IPS-18c (cell line): ENCODE results near the gene EIPR1.

ENCODE experiments used
- H3K4me3 ChIP-seq: 2 replicates; pipeline ENCODE4 v1.7.0; 2013; ENCODE audit warnings: low read depth, mild to moderate bottlenecking, low read length, moderate library complexity; ENCODE audit not compliant: insufficient read depth
- H3K9me3 ChIP-seq: one replicate; pipeline ENCODE4 v1.6.1; 2013; ENCODE audit warnings: mild to moderate bottlenecking, low read length, moderate library complexity; ENCODE audit not compliant: control insufficient read depth, insufficient read depth

Gene EIPR1

DNA sequence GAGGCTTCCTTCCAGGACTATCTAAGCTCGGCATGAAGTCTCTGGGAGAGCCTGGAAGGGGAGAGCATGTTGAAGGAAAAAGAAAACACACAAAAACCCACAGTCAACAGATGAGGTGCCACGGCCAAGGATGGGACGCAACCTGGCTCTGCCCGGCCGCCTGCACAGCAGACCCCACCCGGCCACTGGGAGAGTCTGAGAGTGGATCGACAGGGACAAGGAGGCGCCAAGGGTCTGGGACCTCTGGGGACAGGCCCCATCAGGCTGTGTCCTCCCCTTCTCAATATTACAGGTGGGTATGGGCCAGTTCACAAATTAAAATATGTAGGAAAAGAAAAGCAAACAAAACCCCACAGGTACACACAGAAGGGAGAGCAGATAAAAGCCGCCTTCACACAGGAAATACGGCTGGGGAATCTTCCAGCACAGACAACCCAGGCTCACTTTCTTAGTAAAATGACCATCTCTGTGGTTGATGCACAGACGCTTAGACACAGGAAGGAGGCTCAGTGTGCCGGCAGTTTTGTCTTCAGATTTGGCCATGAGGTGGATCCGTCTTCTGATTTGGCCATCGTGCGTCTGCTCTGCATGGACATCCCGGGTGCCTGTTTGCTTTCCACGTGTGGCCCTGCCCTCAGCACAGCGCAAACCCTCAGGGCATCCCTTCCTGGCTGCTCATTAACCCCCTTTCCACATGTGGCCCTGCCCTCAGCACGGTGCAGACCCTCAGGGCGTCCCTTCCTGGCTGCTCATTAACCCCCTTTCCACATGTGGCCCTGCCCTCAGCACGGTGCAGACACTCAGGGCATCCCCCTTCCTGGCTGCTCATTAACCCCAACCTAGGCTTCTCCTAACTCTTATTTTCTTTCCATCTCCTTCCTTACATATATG is 138.4 kb downstream of the EIPR1 start:
- Histone ChIP-seq H3K4me3 (no peak overlapping the region), H3K9me3 (no peaks in the 10 kb centered on the region)

DNA sequence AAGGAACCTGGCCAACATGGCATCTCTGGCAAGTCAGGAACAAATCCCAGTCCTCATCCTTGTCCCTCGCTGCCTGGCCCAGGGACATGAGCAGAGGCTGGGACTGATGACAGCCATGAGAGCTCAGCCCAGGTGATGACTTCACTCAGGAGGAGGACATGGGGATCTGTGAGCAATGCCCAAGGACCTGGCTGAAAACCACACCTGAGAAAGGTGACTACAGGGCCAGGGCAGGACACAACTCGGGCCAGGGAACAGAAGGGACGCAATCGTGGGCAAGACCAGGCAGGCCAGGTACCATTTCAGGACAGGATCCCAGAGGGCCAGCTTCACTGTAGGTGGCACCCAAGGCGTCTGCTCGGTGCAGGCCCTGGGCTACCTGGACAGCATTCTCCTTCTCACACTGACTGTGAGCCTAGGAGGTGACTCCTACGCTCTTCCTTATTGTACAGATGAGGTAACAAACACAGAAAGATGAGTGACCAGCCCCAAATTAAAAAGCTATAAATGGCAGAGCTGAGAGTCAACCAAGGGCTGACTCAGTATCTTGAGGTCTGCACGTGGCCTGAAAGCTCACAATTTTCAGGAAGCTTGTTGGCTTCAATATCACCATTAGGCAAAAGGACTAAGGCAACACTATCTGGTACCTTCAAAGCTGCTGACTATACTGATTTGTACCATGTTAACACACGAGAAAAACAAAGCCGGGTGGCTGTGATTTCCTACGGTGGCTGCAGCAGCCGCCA is 141.1 kb downstream of the EIPR1 start:
- no peak overlapping the region for H3K4me3 ChIP-seq
- no peaks in the 10 kb centered on the region for H3K9me3 ChIP-seq

DNA sequence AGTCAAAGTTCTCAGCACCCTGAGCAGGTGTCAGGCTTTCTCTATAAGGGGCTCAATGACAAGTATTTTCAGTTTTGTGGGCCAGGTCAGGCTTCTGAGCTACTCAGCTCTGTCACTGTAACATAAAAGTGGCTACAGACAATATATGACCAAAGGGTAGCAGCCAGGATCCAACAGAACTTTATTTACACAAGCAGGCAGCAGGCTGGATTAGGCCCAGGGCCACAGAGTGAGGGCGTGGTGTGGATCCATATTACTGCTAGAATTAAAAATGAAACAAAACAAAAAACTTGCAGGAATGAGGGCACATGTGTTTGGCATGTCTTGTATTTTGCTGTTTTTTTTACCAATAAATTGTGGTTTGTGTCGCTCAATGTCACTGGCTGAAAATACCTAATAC is 143.7 kb downstream of the EIPR1 start:
- Histone ChIP-seq H3K9me3 (no peaks in the 10 kb centered on the region), H3K4me3 (no peak overlapping the region)

DNA sequence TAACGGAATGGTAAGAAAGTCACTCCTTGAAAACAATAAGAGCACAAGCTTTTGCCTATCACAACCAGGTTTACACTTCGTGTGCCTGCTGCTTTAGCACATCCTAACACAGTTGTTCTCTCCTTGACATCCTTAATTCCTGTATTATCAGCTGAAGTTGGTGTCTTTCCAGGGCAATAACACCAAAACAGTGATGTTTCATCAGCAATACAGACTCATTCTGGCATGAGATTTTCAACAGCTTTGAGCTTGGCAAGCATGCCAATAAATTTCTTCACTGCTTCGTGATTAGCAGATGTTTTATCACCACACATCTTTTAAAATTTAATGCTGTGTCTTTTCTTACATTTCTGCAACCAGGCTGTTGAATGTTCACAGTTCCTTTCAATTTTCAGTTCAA is 148.4 kb downstream of the EIPR1 start:
- H3K4me3 ChIP-seq: no peak overlapping the region
- H3K9me3 ChIP-seq: no peaks in the 10 kb centered on the region

DNA sequence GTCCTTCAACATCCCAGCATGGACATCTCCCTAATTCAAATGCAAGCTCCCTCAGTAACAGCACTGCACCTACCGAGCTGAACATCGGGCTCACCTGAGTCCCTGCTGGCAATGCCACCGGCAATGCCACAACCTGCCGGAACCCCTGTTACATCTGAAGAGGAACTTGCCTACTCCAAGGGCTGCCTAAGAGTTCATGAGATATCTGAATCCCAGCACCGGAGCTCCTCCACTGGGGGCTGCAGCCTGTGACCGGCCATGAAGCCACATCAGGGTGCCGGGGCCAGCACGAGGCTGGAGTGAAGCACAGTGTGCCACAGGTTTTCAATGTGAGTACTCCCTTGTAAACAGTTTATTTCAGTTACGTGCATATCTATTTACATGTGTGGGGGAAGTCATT is 152.9 kb downstream of the EIPR1 start:
- no peak overlapping the region for H3K4me3 ChIP-seq
- H3K9me3 ChIP-seq: peaks cover 2% of the 10 kb centered on the region

DNA sequence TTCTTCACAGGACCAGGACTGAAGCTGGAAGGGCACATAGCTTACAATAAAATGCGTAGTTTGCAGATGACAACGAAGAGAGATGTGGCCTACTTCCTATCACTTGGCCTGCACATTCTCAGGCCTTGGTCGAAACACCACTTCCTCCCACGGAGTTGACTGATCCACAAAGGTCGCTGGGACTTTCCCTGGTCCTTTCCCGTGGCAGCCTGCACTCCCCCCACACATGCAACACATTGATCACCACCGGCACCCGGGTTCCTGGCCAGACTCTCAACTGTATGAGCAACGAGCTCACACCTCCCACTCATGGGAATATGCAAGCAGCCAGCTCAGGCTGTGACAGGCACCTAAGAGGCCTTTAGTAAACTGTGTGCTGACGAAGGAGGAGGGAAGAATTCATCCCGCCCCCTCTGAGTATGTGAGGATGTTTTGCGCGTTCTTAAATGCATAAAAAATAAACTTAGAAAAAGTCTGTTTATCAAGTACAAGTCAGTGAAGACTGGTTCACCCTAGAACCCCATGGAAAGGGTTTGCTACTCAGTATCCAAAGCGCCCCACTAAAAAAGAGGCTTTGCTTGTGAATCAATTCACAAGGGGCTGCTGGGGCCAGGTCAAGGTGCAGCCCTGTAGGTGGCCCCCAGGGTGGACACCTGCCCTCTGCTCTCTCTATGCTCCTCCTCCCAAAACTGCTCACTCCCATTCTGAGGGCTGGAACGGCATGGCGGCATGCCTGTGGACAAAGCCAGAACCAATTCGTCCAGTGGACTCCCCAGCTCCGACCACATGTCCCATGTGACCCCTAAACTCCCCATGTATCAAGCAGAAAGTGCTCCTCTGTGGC is 154.3 kb downstream of the EIPR1 start:
- Histone ChIP-seq H3K9me3 (peaks cover 2% of the 10 kb centered on the region), H3K4me3 (no peak overlapping the region)

DNA sequence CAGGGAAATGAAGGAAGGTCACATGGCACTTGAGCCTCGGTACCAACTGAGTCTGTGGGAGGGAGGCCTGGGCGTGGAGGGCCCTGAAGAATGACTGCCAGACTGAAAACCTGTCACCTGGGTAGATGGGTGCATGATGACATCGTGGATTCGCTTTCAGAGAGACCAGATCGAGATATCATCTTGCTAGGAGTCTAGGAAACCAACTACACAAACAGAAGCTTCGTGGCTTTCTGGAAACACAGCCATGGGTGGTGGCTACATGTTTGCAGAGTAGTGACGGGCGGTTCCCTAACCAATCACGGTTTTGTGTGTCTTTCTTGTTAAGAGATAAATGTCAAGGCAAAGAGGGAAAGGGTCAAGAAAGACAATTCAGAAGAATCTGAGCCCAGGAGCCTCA is 155.0 kb downstream of the EIPR1 start:
- peaks cover 2% of the 10 kb centered on the region for H3K9me3 ChIP-seq
- no peak overlapping the region for H3K4me3 ChIP-seq

DNA sequence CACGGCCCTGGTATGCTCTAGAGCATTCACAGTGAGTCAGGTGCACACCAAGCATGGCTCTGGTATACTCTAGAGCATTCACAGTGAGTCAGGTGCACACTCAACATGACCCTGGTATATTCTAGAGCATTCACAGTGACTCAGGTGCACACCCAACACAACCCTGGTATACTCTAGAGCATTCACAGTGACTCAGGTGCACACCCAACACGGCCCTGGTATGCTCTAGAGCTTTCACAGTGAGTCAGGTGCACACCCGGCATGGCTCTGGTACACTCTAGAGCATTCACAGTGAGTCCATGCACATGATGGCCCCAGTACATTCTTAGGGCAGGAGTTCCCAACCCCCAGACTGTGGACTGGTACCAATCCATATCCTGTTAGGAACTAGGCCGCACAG is 158.1 kb downstream of the EIPR1 start:
- H3K4me3 ChIP-seq: no peak overlapping the region
- H3K9me3 ChIP-seq: peaks cover 2% of the 10 kb centered on the region

DNA sequence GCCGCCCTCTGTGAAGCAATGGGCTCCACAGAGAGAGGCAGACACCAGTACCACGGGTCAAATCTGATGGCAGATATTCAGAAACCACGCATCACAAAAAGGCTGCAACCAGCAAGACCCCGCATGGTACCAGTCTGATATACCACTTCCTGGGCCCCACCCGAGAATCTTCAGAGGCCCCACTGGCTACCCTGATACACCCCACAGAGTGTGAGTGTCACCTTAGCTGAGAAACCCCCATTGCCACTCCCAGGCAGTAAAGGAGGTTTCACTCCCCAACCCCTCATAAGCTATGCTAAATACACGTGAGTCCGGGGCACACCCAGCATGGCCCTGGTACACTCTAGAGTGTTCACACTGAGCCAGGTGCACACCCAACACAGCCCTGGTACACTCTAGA is 160.0 kb downstream of the EIPR1 start:
- Histone ChIP-seq H3K4me3 (no peak overlapping the region), H3K9me3 (peaks cover 1% of the 10 kb centered on the region)

DNA sequence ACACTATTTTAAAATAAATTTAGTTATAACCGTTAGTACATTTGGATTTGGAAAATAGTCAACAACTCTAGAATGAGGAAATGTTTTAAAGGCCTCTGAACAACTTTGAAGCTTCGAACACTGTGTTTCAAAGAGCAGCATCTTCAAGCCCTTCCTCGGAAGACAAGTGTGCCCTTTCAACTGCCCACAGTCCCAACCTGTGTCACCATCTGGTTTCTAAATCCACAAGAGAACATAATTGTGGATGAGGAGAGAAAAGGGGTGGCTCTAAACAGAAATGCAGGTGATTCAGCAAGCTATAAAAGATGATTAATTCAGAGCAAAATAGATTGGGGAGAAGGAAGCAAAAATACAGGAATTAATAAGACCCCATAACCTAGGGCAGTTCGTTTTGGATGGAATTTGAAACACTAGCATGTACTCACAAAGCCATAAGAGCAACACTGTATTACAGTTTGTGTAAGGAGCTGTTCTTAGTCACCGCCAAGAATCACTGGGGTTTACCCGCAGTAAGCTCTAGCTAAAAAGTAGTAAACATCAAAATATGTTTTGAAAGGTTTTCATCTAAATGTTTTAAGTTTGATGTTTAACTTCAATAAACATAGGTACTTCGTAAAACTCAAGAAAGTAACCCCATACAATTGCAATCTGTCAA is 160.7 kb downstream of the EIPR1 start:
- H3K9me3 ChIP-seq: no peaks in the 10 kb centered on the region
- H3K4me3 ChIP-seq: no peak overlapping the region

DNA sequence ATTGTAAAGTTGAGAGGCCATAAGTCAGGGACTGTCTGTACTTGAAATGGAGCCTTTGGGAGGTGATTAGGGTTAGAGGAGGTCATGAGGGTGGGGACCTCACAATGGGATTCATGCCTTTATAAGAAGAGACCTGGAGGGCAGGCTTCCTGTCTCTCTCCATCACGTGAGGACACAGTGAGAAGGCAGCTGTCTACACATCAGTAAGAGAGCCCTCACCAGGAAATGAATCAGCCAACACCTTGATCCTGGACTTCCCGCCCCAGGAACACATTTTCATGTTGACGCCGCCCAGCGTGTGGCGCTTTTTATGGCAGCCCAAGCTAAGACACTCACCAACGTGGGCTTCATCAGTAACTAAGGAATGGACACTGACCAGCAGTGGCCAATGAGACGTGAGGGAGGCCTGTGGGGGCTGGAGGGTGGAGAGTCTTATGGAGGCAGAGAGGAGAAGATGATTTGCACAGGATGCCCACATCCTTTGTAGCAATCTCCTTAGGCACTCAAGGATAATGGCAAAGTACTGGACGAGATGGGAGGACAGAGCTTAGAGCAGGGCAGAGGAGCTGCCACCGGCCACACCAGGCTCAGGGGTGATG is 162.7 kb downstream of the EIPR1 start:
- H3K9me3 ChIP-seq: no peaks in the 10 kb centered on the region
- no peak overlapping the region for H3K4me3 ChIP-seq

DNA sequence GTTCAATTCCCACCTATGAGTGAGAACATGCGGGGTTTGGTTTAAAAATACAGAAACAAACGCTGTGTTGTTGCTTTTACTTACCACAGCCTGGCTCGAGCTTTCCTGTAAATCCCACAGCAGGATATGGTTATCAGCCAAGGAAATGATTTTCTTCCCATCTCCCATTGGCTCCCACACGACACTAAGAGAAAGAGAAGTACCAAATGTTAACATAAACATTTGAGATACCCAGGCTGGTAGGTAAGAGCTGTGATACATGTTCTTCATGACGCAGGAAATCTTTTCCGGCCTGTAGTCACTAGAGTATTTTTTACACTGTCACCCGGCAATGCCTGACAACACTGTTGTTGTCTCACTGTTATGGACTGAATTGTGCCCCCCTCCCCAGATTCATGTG is 163.6 kb downstream of the EIPR1 start:
- no peaks in the 10 kb centered on the region for H3K9me3 ChIP-seq

DNA sequence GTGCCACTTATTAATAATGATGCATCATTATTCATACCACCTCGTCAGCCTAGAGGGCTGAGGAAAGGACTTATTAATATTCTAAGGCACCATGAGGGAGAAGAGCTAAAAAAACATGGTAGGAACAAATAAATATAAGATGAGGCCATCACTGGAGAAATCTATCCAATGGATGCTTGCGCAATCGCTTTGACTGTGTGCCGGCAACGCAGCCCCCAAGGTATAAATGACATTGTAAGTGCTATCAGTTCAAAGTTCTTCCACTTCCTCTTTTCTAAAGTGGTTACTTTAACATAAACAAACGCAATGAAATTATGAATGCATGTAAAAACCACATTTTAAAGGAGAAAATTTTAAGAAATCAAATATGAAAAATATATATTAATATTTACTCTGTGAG is 164.6 kb downstream of the EIPR1 start:
- Histone ChIP-seq H3K4me3 (no peak overlapping the region), H3K9me3 (no peaks in the 10 kb centered on the region)

More for the DNA sequence above, 163.6 kb downstream of the EIPR1 start:
- H3K4me3 ChIP-seq: no peak overlapping the region

DNA sequence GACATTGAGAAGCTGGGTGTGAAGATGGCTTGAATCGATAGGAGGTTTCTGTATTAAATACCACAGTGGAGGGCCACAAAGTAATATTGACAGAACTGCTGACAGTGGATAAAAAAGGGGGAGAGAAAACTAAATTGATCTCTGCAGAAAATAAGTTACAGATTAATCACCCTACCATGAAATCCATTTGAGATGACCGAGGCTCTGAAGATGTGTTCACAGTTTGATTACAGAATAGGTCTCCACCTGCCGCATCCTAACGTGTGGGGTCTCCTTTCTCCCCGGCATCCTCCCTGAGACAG is 165.6 kb downstream of the EIPR1 start:
- H3K9me3 ChIP-seq: no peaks in the 10 kb centered on the region
- no peak overlapping the region for H3K4me3 ChIP-seq

DNA sequence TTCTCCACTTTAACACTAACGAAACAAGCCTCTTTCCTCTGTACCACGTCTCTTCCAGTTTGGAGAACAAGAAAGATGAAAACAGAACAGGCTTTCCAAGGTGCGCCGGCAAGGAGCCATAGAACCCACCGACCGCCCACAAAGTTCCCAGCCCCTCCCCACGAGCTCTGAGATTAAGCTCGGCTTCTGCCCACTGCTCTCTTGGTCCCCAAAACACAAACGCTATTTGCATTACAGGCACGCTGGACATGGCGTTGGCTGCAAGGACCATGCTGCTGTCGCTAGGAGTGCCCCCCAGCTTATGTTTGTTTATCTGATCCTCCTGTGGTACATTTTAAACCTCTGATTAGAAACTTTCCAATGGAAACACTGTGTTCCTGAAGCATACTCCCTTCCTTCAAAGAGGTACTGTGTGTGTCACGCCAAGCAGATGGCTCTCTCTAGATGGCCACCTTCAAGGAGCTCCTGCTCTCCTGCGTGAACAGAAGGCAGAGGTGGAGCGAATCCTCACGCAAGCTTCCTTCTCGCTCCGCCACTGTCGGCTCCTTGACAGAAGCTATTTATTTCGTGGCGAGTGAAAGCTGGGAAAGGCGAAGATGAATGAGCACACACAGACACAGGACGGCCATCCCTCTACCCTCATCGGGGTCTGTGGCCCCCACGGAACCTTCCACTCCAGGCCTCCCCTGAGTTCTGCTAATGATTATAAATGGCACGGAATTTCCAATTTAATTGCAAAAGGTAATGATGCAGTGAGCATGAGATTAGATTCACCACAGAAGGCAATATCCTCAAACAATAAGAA is 166.2 kb downstream of the EIPR1 start:
- Histone ChIP-seq H3K4me3 (no peak overlapping the region), H3K9me3 (no peaks in the 10 kb centered on the region)

DNA sequence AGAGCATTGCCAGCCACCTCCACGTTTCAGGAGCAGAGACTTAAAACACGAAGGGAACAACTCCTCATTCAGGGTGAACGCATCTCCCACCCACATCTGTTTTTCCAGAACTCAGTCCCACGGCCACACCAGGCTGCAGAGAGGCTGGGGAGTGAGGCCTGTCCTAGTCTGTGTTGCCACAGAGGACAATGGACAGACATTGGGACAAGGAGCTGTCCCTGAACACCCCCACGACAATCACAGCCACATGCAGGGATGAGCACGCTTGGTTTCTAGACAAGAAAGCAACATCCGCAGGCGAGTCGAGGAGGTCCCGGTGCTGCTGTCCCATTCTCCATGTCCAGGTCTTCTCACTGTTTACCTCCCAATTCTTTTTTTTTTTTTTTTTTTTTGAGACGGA is 167.4 kb downstream of the EIPR1 start:
- Histone ChIP-seq H3K4me3 (no peak overlapping the region), H3K9me3 (no peaks in the 10 kb centered on the region)
